Stimulated activated CD4-positive, alpha-beta T cell treated with anti-CD3 and anti-CD28 coated beads, Interleukin-2, amount 100 ng/mL, for 24 hours (primary cell): ENCODE results near the gene MRE11.
"Not testable (repeated sequence)": the region's sequence is repeated elsewhere in the genome, so short reads cannot be mapped to it uniquely, and the experiment has no call there.

Experiments used
- DNase-seq, 2 donors: peaks; one replicate each; pipeline ENCODE4 v3.0.0-alpha.2; 2020

MRE11 gene

GRCh38 chr11:94493281-94494125, at the start of gene MRE11, which contains the start of gene ANKRD49:
TSS of gene MRE11 (minus strand) at chr11:94493844. CDS start at chr11:94492801, 1,043 bp downstream.
TSS of gene ANKRD49 (plus strand) at chr11:94493984. CDS start at chr11:94496694, 2,710 bp downstream.
- DNase-seq: peak; percentile 93 to 95

GRCh38 chr11:94539420-94539819, 45.8 kb upstream of the MRE11 start:
- DNase-seq: no peak

- DNase-seq: no peak
Measured at GRCh38 chr11:94537031-94537600, 43.5 kb upstream of the MRE11 start.

GRCh38 chr11:94536386-94536785, 42.7 kb upstream of the MRE11 start:
- no peak for DNase-seq

- no peak for DNase-seq
Measured at GRCh38 chr11:94533696-94534630, 40.3 kb upstream of the MRE11 start.

GRCh38 chr11:94533206-94533605, 39.6 kb upstream of the MRE11 start:
- no peak for DNase-seq

GRCh38 chr11:94532211-94532610, 38.6 kb upstream of the MRE11 start:
- DNase-seq: no peak

GRCh38 chr11:94528551-94528950, 34.9 kb upstream of the MRE11 start:
- DNase-seq: no peak

GRCh38 chr11:94526645-94527438, 33.2 kb upstream of the MRE11 start:
- DNase-seq: no peak

GRCh38 chr11:94525546-94526324, 32.1 kb upstream of the MRE11 start:
- no peak for DNase-seq

GRCh38 chr11:94524341-94524740, 30.7 kb upstream of the MRE11 start:
- DNase-seq: no peak

- DNase-seq: no peak
Measured at GRCh38 chr11:94521684-94522083, 28.0 kb upstream of the MRE11 start.

GRCh38 chr11:94519478-94520084, 25.9 kb upstream of the MRE11 start:
- DNase-seq: no peak

GRCh38 chr11:94518300-94518699, 24.7 kb upstream of the MRE11 start:
- no peak for DNase-seq

- no peak for DNase-seq
Measured at GRCh38 chr11:94516725-94517124, 23.1 kb upstream of the MRE11 start.

GRCh38 chr11:94515398-94515797, 21.8 kb upstream of the MRE11 start:
- DNase-seq: no peak

GRCh38 chr11:94513091-94513490, 19.4 kb upstream of the MRE11 start:
- no peak for DNase-seq

GRCh38 chr11:94511932-94512781, 18.5 kb upstream of the MRE11 start, which contains the start of gene C11orf97:
TSS of gene C11orf97 (plus strand) at chr11:94512461. CDS start at chr11:94512529, 68 bp downstream.
- peak; percentile 46 to 67 for DNase-seq

- no peak for DNase-seq
Measured at GRCh38 chr11:94507485-94507884, 13.8 kb upstream of the MRE11 start.

- DNase-seq: not testable (repeated sequence)
Measured at GRCh38 chr11:94506513-94506912, 12.9 kb upstream of the MRE11 start.
